WTC11 (cell line): ENCODE measurements around the gene PUS10. TPM values are rescaled to one million over a fixed set of nuclear protein-coding genes. Genes with fewer than 3 reads are reported as not detected.
"Not testable (repeated sequence)": the region's sequence is repeated elsewhere in the genome, so short reads cannot be mapped to it uniquely, and the experiment has no call there.

Source experiments
- ATAC-seq: fragments of 200-7000 bp; cut with Tn5 transposase; 2 replicates; pipeline ENCODE4 v1.10.0; 2021; ENCODE audit warnings: mild to moderate bottlenecking, moderate library complexity
- CTCF ChIA-PET: fragments of 300-600 bp; sonication (Branson Sonifier 250); formaldehyde crosslinking; loops from one replicate; lab custom pipeline; 2021; ENCODE audit warnings: antibody characterized with exemption; lab: Charles Lee
- POLR2A ChIA-PET: fragments of 350-600 bp; sonication (Branson Sonifier 250); formaldehyde crosslinking; loops from one replicate; lab custom pipeline; 2021; ENCODE audit warnings: antibody characterized with exemption; lab: Charles Lee
- DNase-seq: peaks from one replicate; pipeline ENCODE4 v3.0.0; 2021; ENCODE audit warnings: low spot score
- H3K27ac Mint-ChIP-seq: 2 replicates; pipeline ENCODE4 v1.8.0; 2021; ENCODE audit warnings: mixed read lengths
- H3K27me3 Mint-ChIP-seq: 2 replicates; pipeline ENCODE4 v1.8.0; 2021; ENCODE audit warnings: low read depth, mild to moderate bottlenecking, moderate library complexity, mixed read lengths
- H3K36me3 Mint-ChIP-seq: 2 replicates; pipeline ENCODE4 v1.8.0; 2021; ENCODE audit warnings: mixed read lengths
- H3K4me1 Mint-ChIP-seq: 2 replicates; pipeline ENCODE4 v1.8.0; 2022; ENCODE audit warnings: mixed read lengths
- H3K4me3 Mint-ChIP-seq: 2 replicates; pipeline ENCODE4 v1.8.0; 2021; ENCODE audit warnings: mild to moderate bottlenecking, moderate library complexity, mixed read lengths
- H3K9me3 Mint-ChIP-seq: 2 replicates; pipeline ENCODE4 v1.8.0; 2021; ENCODE audit warnings: mixed read lengths
- CREM ChIP-seq: sonication (generic); formaldehyde crosslinking; IDR thresholded peaks from 2 replicates; pipeline ENCODE4 v1.8.1; 2022; ENCODE audit warnings: mild to moderate bottlenecking, missing genetic modification reagents, moderate library complexity
- EMX1 ChIP-seq: fragments of 250-450 bp; sonication (Bioruptor Pico); IDR thresholded peaks from 2 replicates; pipeline ENCODE4 v1.8.0; 2021; ENCODE audit warnings: mild to moderate bottlenecking
- ERG ChIP-seq: fragments of 250-450 bp; sonication (Bioruptor Pico); IDR thresholded peaks from 2 replicates; pipeline ENCODE4 v1.8.0; 2021; ENCODE audit warnings: mild to moderate bottlenecking
- ETV6 ChIP-seq: sonication (generic); formaldehyde crosslinking; IDR thresholded peaks from 2 replicates; pipeline ENCODE4 v1.8.1; 2022; ENCODE audit warnings: mild to moderate bottlenecking, missing genetic modification reagents
- FOXJ3 ChIP-seq: sonication (generic); formaldehyde crosslinking; IDR thresholded peaks from 2 replicates; pipeline ENCODE4 v1.9.0; 2021; ENCODE audit warnings: missing genetic modification reagents, mild to moderate bottlenecking, borderline replicate concordance
- GTF2I ChIP-seq: fragments of 250-450 bp; sonication (Bioruptor Pico); conservative IDR thresholded peaks from 2 replicates; pipeline ENCODE4 v1.4.0; 2021; ENCODE audit warnings: mild to moderate bottlenecking
- NFE2L1 ChIP-seq: sonication (generic); formaldehyde crosslinking; IDR thresholded peaks from 2 replicates; pipeline ENCODE4 v1.8.1; 2023; ENCODE audit warnings: missing genetic modification reagents
- PREB ChIP-seq: sonication (generic); formaldehyde crosslinking; IDR thresholded peaks from 2 replicates; pipeline ENCODE4 v1.8.1; 2022; ENCODE audit warnings: mild to moderate bottlenecking, missing genetic modification reagents, moderate library complexity, borderline replicate concordance
- RELA ChIP-seq: sonication (generic); formaldehyde crosslinking; IDR thresholded peaks from 2 replicates; pipeline ENCODE4 v1.8.1; 2022; ENCODE audit warnings: missing genetic modification reagents, mild to moderate bottlenecking, borderline replicate concordance
- TCF7 ChIP-seq: sonication (generic); formaldehyde crosslinking; IDR thresholded peaks from 2 replicates; pipeline ENCODE4 v1.8.0; 2022; ENCODE audit warnings: mild to moderate bottlenecking, low read depth, missing genetic modification reagents, moderate library complexity
- TEAD1 ChIP-seq: sonication (generic); formaldehyde crosslinking; IDR thresholded peaks from 2 replicates; pipeline ENCODE4 v1.8.0; 2022; ENCODE audit warnings: mild to moderate bottlenecking, missing genetic modification reagents
- TEAD4 ChIP-seq: sonication (generic); formaldehyde crosslinking; IDR thresholded peaks from 2 replicates; pipeline ENCODE4 v1.8.0; 2022; ENCODE audit warnings: mild to moderate bottlenecking, missing genetic modification reagents
- ZNF396 ChIP-seq: fragments of 250-450 bp; sonication (Bioruptor Pico); IDR thresholded peaks from 2 replicates; pipeline ENCODE4 v1.8.0; 2021; ENCODE audit warnings: mild to moderate bottlenecking, moderate library complexity, borderline replicate concordance
- ZNF423 ChIP-seq: fragments of 250-450 bp; sonication (Bioruptor Pico); IDR thresholded peaks from 2 replicates; pipeline ENCODE4 v2.1.2; 2022; ENCODE audit warnings: mild to moderate bottlenecking, moderate library complexity
- total RNA-seq: library from RNA; stranded (reverse); gene quantifications from 3 replicates; pipeline ENCODE4 v1.2.3, GENCODE V29; 2021
- TF ChIP-seq, protein P1 (sequence below): sonication (generic); formaldehyde crosslinking; IDR thresholded peaks from 2 replicates; pipeline ENCODE4 v1.8.0; 2023; ENCODE audit warnings: missing genetic modification reagents
- TF ChIP-seq, protein P2 (sequence below): sonication (generic); formaldehyde crosslinking; IDR thresholded peaks from 2 replicates; pipeline ENCODE4 v1.8.0; 2022; ENCODE audit warnings: mild to moderate bottlenecking, missing genetic modification reagents
- TF ChIP-seq, protein P3 (sequence below): sonication (generic); formaldehyde crosslinking; IDR thresholded peaks from 2 replicates; pipeline ENCODE4 v1.8.0; 2022; ENCODE audit warnings: mild to moderate bottlenecking, missing genetic modification reagents

The PUS10 gene
- total RNA-seq, 1 experiment from 2014 or later: 2.9 TPM

DNA sequence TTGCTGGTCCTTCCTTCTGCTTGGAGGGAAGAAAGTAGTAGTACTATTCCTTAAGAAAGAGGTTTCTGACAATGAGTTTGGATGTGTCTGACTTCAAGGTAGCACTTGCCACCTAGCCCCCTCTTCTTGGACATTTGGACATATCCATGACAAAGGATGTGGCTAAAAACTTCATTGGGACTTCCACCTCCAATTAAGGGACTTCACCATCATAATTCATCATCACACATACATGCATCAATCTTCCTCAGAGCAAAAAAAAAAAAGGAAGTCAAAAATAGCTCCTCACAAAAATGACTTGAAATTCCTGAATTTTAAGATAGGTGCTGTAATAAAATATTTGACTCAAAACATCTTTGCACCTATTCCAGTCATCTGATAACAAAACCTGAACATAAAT is 23.9 kb downstream of the PUS10 start (continued):
- TF ChIP-seq, protein P1, sequence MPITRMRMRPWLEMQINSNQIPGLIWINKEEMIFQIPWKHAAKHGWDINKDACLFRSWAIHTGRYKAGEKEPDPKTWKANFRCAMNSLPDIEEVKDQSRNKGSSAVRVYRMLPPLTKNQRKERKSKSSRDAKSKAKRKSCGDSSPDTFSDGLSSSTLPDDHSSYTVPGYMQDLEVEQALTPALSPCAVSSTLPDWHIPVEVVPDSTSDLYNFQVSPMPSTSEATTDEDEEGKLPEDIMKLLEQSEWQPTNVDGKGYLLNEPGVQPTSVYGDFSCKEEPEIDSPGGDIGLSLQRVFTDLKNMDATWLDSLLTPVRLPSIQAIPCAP (CRISPR knock-in tag): no peak
- TF ChIP-seq RELA (CRISPR knock-in tag) (no peak), TEAD4 (no peak)

DNA sequence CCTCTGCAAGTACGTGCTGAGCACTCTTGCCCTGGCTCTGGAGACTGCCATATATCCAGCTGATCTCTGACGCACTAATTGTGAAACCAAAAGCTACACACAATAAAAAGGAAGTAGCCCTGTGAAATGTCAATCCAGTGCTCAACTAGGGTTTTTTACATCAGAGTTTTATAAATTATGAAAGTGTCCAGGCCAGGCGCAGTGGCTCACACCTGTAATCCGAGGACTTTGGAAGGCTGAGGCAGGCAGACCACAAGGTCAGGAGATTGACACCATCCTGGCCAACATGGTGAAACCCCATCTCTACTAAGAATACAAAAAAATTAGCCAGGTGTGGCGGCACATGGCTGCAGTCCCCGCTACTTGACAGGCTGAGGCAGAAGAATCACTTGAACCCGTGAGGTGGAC is 25.1 kb downstream of the PUS10 start:
- H3K4me3 Mint-ChIP-seq: no peak overlapping the region
- no peaks in the 10 kb centered on the region for H3K4me1 Mint-ChIP-seq
- DNase-seq (no peak), ATAC-seq (no peak)
- ChIA-PET CTCF (no interaction called here), POLR2A (interaction anchor here (0.7 kb wide), 1 partner anchor 15 kb away, joined by 3 read pairs; no protein-coding TSS in a partner anchor)
- TF ChIP-seq CREM (CRISPR knock-in tag): no peak
- no peak for TF ChIP-seq ETV6 (CRISPR knock-in tag)
- TF ChIP-seq, protein P2, sequence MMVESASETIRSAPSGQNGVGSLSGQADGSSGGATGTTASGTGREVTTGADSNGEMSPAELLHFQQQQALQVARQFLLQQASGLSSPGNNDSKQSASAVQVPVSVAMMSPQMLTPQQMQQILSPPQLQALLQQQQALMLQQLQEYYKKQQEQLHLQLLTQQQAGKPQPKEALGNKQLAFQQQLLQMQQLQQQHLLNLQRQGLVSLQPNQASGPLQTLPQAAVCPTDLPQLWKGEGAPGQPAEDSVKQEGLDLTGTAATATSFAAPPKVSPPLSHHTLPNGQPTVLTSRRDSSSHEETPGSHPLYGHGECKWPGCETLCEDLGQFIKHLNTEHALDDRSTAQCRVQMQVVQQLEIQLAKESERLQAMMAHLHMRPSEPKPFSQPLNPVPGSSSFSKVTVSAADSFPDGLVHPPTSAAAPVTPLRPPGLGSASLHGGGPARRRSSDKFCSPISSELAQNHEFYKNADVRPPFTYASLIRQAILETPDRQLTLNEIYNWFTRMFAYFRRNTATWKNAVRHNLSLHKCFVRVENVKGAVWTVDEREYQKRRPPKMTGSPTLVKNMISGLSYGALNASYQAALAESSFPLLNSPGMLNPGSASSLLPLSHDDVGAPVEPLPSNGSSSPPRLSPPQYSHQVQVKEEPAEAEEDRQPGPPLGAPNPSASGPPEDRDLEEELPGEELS (CRISPR knock-in tag): no peak
- peaks cover 38% of the 10 kb centered on the region for H3K9me3 Mint-ChIP-seq
- H3K27ac Mint-ChIP-seq: no peak overlapping the region
- peaks cover 27% of the 10 kb centered on the region for H3K36me3 Mint-ChIP-seq
- peaks cover 2% of the 10 kb centered on the region; the same call in 1 of the 2 replicates for H3K27me3 Mint-ChIP-seq

- peak; percentile 42; the same call in 1 of the 2 replicates for TF ChIP-seq GTF2I (CRISPR knock-in tag)
- no peak for TF ChIP-seq TEAD1
- TF ChIP-seq ERG (CRISPR knock-in tag): no peak
- TF ChIP-seq, protein P3, sequence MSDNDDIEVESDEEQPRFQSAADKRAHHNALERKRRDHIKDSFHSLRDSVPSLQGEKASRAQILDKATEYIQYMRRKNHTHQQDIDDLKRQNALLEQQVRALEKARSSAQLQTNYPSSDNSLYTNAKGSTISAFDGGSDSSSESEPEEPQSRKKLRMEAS: no peak
- no peak for TF ChIP-seq EMX1 (CRISPR knock-in tag)
- no peak for TF ChIP-seq ZNF396
- TF ChIP-seq FOXJ3 (CRISPR knock-in tag): no peak
- no peaks in the 10 kb centered on the region for H3K4me1 Mint-ChIP-seq
- POLR2A ChIA-PET: no interaction called here
- peaks cover 2% of the 10 kb centered on the region; the same call in 1 of the 2 replicates for H3K27me3 Mint-ChIP-seq
- no peak for ATAC-seq
- no peak overlapping the region for H3K4me3 Mint-ChIP-seq
- H3K27ac Mint-ChIP-seq: no peak overlapping the region
- no peak for DNase-seq
- peaks cover 38% of the 10 kb centered on the region for H3K9me3 Mint-ChIP-seq
- peaks cover 27% of the 10 kb centered on the region for H3K36me3 Mint-ChIP-seq
- CTCF ChIA-PET: no interaction called here
These were observed 26.4 kb downstream of the PUS10 start for GRCh38 chr2:60991644-60992043.

- ChIA-PET POLR2A (no interaction called here), CTCF (no interaction called here)
- TF ChIP-seq PREB (CRISPR knock-in tag) (no peak), NFE2L1 (CRISPR knock-in tag) (no peak), TCF7 (CRISPR knock-in tag) (no peak), ZNF423 (no peak)
- no peak overlapping the region for H3K4me3 Mint-ChIP-seq
- peaks cover 27% of the 10 kb centered on the region for H3K36me3 Mint-ChIP-seq
- H3K9me3 Mint-ChIP-seq: peaks cover 38% of the 10 kb centered on the region
- ATAC-seq: no peak
- DNase-seq: no peak
- H3K27ac Mint-ChIP-seq: no peak overlapping the region
- peaks cover 2% of the 10 kb centered on the region; the same call in 1 of the 2 replicates for H3K27me3 Mint-ChIP-seq
- no peaks in the 10 kb centered on the region for H3K4me1 Mint-ChIP-seq
These were observed 28.8 kb downstream of the PUS10 start for GRCh38 chr2:60989259-60989658.

DNA sequence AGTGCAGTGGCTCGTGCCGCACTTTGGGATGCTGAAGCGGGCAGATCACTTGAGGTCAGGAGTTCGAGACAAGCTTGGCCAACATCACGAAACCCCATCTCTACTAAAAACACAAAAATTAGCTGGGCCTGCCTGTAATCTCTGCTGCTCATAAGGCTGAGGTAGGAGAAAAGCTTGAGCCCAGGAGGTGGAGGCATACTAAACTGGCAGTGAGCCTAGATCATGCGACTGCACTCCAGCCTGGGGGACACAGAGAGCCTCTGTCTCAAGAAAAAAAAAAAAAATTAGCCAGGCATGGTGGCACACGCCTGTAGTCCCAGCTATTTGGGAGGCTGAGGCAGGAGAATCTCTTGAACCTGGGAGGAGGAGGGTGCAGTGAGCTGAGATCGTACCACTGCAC is 30.4 kb downstream of the PUS10 start:
- not testable (repeated sequence) for H3K4me1 Mint-ChIP-seq
- H3K36me3 Mint-ChIP-seq: peaks cover 17% of the 10 kb centered on the region
- CTCF ChIA-PET: interaction anchor here (0.6 kb wide), 1 partner anchor 78 kb away, joined by 4 read pairs; no protein-coding TSS in a partner anchor

More for the DNA sequence above, 30.4 kb downstream of the PUS10 start:
- H3K4me3 Mint-ChIP-seq, H3K27me3 Mint-ChIP-seq, H3K27ac Mint-ChIP-seq, POLR2A ChIA-PET, DNase-seq, ATAC-seq: not testable (repeated sequence)
- peaks cover 26% of the 10 kb centered on the region for H3K9me3 Mint-ChIP-seq
